Astrocyte (in vitro differentiated cells and primary cell): ENCODE data around the gene PDAP1. TPM values are rescaled to one million over a fixed set of nuclear protein-coding genes. Genes with fewer than 3 reads are reported as not detected.
A peak's percentile ranks its signal among the peaks of the same experiment; 100 is the strongest.

ENCODE experiments used
- DNase-seq: peaks from one replicate; pipeline ENCODE4 v3.0.0-alpha.2; 2010; ENCODE audit warnings: low read depth
- FAIRE-seq: peaks from 2 replicates; lab custom pipeline; 2011; peaks lifted over from hg19 to GRCh38; lab: Jason Lieb, UNC
- H2AFZ ChIP-seq: 2 replicates; pipeline ENCODE4 v1.6.0; 2012; ENCODE audit warnings: low read depth, low read length, inconsistent platforms
- H3K27ac ChIP-seq: 2 replicates; pipeline ENCODE4 v1.5.1; 2011; ENCODE audit warnings: low read depth, low read length, inconsistent platforms
- H3K27me3 ChIP-seq: 2 replicates; pipeline ENCODE4 v1.6.0; 2011; ENCODE audit warnings: low read length, inconsistent platforms; ENCODE audit not compliant: insufficient read depth
- H3K36me3 ChIP-seq: 2 replicates; pipeline ENCODE4 v1.5.1; 2011; ENCODE audit warnings: low read length, inconsistent platforms; ENCODE audit not compliant: insufficient read depth
- H3K4me1 ChIP-seq: 2 replicates; pipeline ENCODE4 v1.5.1; 2011; ENCODE audit warnings: low read length, inconsistent platforms; ENCODE audit not compliant: insufficient read depth
- H3K4me2 ChIP-seq: 2 replicates; pipeline ENCODE4 v1.6.0; 2012; ENCODE audit warnings: low read length, inconsistent platforms
- H3K4me3 ChIP-seq: 2 replicates; pipeline ENCODE4 v1.5.1; 2011; ENCODE audit warnings: low read depth, mild to moderate bottlenecking, low read length, inconsistent platforms; ENCODE audit not compliant: insufficient read depth
- H3K79me2 ChIP-seq: 2 replicates; pipeline ENCODE4 v1.6.0; 2012; ENCODE audit warnings: mild to moderate bottlenecking, low read length, inconsistent platforms; ENCODE audit not compliant: insufficient read depth
- H3K9ac ChIP-seq: 2 replicates; pipeline ENCODE4 v1.6.0; 2012; ENCODE audit warnings: mild to moderate bottlenecking, low read length, inconsistent platforms
- H3K9me3 ChIP-seq: 2 replicates; pipeline ENCODE4 v1.5.1; 2012; ENCODE audit warnings: low read depth, mild to moderate bottlenecking, low read length, inconsistent platforms; ENCODE audit not compliant: insufficient read depth
- H4K20me1 ChIP-seq: 2 replicates; pipeline ENCODE4 v1.6.0; 2012; ENCODE audit warnings: low read length, inconsistent platforms; ENCODE audit not compliant: insufficient read depth
- H3K27ac Mint-ChIP-seq: one replicate; pipeline ENCODE4 v1.8.0; 2021; ENCODE audit warnings: mild to moderate bottlenecking, mixed read lengths; ENCODE audit not compliant: unreplicated experiment
- H3K27me3 Mint-ChIP-seq: one replicate; pipeline ENCODE4 v1.8.0; 2021; ENCODE audit warnings: low read depth, mixed read lengths; ENCODE audit not compliant: unreplicated experiment
- H3K36me3 Mint-ChIP-seq: one replicate; pipeline ENCODE4 v1.8.0; 2021; ENCODE audit warnings: low read depth, mixed read lengths; ENCODE audit not compliant: unreplicated experiment
- H3K4me1 Mint-ChIP-seq: one replicate; pipeline ENCODE4 v1.8.0; 2021; ENCODE audit warnings: low read depth, mixed read lengths; ENCODE audit not compliant: unreplicated experiment
- H3K4me3 Mint-ChIP-seq: one replicate; pipeline ENCODE4 v1.8.0; 2021; ENCODE audit warnings: mild to moderate bottlenecking, moderate library complexity, mixed read lengths; ENCODE audit not compliant: unreplicated experiment
- H3K9me3 Mint-ChIP-seq: one replicate; pipeline ENCODE4 v1.8.0; 2021; ENCODE audit warnings: mild to moderate bottlenecking, mixed read lengths; ENCODE audit not compliant: unreplicated experiment
- CTCF ChIP-seq: IDR thresholded peaks from 2 replicates; pipeline ENCODE4 v1.5.1; 2011; ENCODE audit warnings: low read depth, mild to moderate bottlenecking, inconsistent platforms, low read length, moderate library complexity; ENCODE audit not compliant: insufficient read depth
- EZH2 ChIP-seq: IDR thresholded peaks from 2 replicates; pipeline ENCODE4 v1.6.1; 2012; ENCODE audit warnings: mild to moderate bottlenecking, low read length, inconsistent platforms; ENCODE audit not compliant: insufficient read depth
- total RNA-seq: library from RNA; stranded (reverse); gene quantifications from 2 replicates; pipeline ENCODE4 v1.2.1, GENCODE V29; 2021

PDAP1 gene
- total RNA-seq, 1 donor from 2014 or later, result 106 TPM

- no peaks in the 10 kb centered on the region for H3K27me3 ChIP-seq
- peak within 1 kb of the TSS; percentile 70 for H3K4me3 ChIP-seq
- Mint-ChIP-seq H3K4me1 (peaks cover 7% of the 10 kb centered on the region), H3K9me3 (no peaks in the 10 kb centered on the region), H3K27ac (peak within 1 kb of the TSS; percentile 53), H3K27me3 (no peaks in the 10 kb centered on the region), H3K4me3 (peak within 1 kb of the TSS; percentile 85), H3K36me3 (peaks cover 2% of the 10 kb centered on the region)
- H3K9ac ChIP-seq, result peak within 1 kb of the TSS; percentile 74
- peak; percentile 42 for DNase-seq
- TF ChIP-seq CTCF, result no peak
- TF ChIP-seq EZH2, result no peak
- no peak for FAIRE-seq
- H3K79me2 ChIP-seq, result peaks cover 23% of the 10 kb centered on the region
- H4K20me1 ChIP-seq, result peaks cover 32% of the 10 kb centered on the region
- H3K4me1 ChIP-seq, result peaks cover 8% of the 10 kb centered on the region
- H2AFZ ChIP-seq, result peak within 1 kb of the TSS; percentile 78
- no peaks in the 10 kb centered on the region for H3K9me3 ChIP-seq
- H3K27ac ChIP-seq, result no peak within 1 kb of the TSS
- peak within 1 kb of the TSS; percentile 93 for H3K4me2 ChIP-seq
- H3K36me3 ChIP-seq, result peaks cover 4% of the 10 kb centered on the region
Observed at GRCh38 chr7:99374111-99375064, 34.0 kb downstream of the PDAP1 start, which contains the start of gene ARPC1B. ARPC1B (plus strand) TSS chr7:99374730; CDS start chr7:99385715, 10,985 bp downstream.

GRCh38 chr7:99373091-99374066 lies 35.0 kb downstream of the PDAP1 start:
- H3K79me2 ChIP-seq, result peaks cover 21% of the 10 kb centered on the region
- no peak overlapping the region for H3K27ac ChIP-seq
- H3K9me3 ChIP-seq, result no peaks in the 10 kb centered on the region
- H3K36me3 ChIP-seq, result peaks cover 6% of the 10 kb centered on the region
- DNase-seq (no peak), FAIRE-seq (no peak)
- peak overlapping the region; percentile 79 for H3K4me3 Mint-ChIP-seq
- peak overlapping the region; percentile 70 for H3K4me3 ChIP-seq
- H3K4me2 ChIP-seq, result peak overlapping the region; percentile 93
- no peaks in the 10 kb centered on the region for H3K27me3 Mint-ChIP-seq
- peaks cover 3% of the 10 kb centered on the region for H3K4me1 Mint-ChIP-seq
- no peaks in the 10 kb centered on the region for H3K36me3 Mint-ChIP-seq
- H3K27ac Mint-ChIP-seq, result peak overlapping the region; percentile 53
- peaks cover 31% of the 10 kb centered on the region for H4K20me1 ChIP-seq
- peak overlapping the region; percentile 78 for H2AFZ ChIP-seq
- H3K9ac ChIP-seq, result peak overlapping the region; percentile 74
- no peaks in the 10 kb centered on the region for H3K27me3 ChIP-seq
- peaks cover 3% of the 10 kb centered on the region for H3K4me1 ChIP-seq
- TF ChIP-seq EZH2 (no peak), CTCF (no peak)
- H3K9me3 Mint-ChIP-seq, result no peaks in the 10 kb centered on the region
